ENCODE results near the gene UBE3B.

Gene UBE3B

GRCh38 chr12:109527489-109528123 lies 50.2 kb downstream of the UBE3B start:
- Histone ChIP-seq H3K27me3 (no peaks in the 10 kb centered on the region), H3K36me3 (peaks cover 96% of the 10 kb centered on the region), H3K27ac (no peak overlapping the region), H3K9me3 (no peaks in the 10 kb centered on the region), H3K4me1 (ENCODE audit: control insufficient read depth in 1 of 2, insufficient read depth in 1 of 2, low read depth in 1 of 2, low read length in 1 of 2) (no peaks in the 10 kb centered on the region), H3K4me3 (ENCODE audit: low read depth in 1 of 2, low read length in 1 of 2) (no peak overlapping the region)
- TF ChIP-seq CTCF (IDR thresholded peaks at IDR 0.05) = no peak

DNA sequence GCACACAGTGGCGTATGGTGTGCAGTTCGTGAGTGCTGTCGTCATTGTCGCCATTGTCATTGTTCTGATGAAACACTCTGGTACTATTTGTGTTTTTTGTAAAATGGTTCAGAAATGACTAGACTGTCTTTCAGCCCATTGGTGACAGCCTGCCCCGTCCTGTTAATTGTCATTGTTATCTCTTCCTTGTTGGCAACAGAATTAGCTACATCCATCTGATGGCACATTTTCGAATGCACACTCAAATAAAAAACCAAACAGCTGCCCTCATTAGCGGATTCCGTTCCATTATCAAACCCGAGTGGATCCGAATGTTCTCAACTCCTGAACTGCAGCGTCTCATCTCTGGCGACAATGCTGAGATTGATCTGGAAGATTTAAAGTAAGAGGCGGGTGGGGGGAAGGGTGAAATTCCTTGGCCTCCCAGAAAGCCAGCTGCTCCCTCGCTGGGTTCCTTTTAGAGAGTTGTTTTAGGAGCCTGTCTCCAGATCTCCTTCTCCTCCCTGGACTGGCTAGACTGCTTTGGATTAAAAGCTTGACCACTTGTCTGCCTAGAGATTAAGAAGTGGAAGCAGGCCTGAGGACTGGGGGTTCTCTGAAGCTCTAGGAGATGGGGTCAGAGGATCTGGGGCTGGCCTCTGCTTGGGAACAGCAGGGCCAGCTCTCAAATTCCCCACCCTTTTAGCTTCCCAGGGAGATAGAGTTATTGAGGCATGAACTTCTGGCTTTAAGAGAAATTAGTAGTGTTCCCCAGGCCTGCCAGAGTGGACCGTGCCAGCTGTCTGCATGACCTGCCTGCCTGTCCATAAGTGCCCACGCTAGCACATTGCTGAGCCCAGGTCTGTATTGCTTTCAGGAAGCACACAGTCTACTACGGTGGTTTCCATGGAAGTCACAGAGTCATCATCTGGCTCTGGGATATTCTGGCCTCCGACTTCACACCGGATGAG lies 52.5 kb downstream of the UBE3B start:
- peaks cover 96% of the 10 kb centered on the region for H3K36me3 ChIP-seq

DNA sequence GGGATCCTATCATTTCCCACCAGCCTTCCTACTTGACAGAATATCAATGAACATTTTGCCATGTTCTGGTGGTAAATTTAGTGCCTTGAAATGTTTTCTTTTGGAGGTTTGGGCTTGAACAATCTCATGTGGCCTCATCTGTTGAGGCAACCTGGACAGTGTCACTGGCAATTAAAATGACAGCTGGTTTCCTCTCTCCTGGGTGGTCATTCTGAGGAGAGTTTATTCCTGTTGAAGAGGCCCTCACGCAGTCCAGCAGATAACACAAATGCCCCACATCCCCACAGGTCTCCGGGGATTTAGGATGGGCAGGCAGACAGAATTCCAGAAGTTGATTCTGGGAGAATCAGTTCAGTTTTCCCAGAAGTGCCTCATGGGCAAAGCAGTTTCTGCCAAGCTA lies 54.0 kb downstream of the UBE3B start:
- no peaks in the 10 kb centered on the region for H3K27me3 ChIP-seq
- no peak for TF ChIP-seq CTCF (IDR thresholded peaks at IDR 0.05)
- peaks cover 98% of the 10 kb centered on the region for H3K36me3 ChIP-seq

More for the DNA sequence above, 52.5 kb downstream of the UBE3B start:
- H3K27me3 ChIP-seq = no peaks in the 10 kb centered on the region
- H3K4me3 ChIP-seq (ENCODE audit: low read depth in 1 of 2, low read length in 1 of 2) = no peak overlapping the region
- no peak overlapping the region for H3K27ac ChIP-seq
- no peak for TF ChIP-seq CTCF (IDR thresholded peaks at IDR 0.05)
- no peaks in the 10 kb centered on the region for H3K4me1 ChIP-seq (ENCODE audit: control insufficient read depth in 1 of 2, insufficient read depth in 1 of 2, low read depth in 1 of 2, low read length in 1 of 2)
- no peaks in the 10 kb centered on the region for H3K9me3 ChIP-seq

DNA sequence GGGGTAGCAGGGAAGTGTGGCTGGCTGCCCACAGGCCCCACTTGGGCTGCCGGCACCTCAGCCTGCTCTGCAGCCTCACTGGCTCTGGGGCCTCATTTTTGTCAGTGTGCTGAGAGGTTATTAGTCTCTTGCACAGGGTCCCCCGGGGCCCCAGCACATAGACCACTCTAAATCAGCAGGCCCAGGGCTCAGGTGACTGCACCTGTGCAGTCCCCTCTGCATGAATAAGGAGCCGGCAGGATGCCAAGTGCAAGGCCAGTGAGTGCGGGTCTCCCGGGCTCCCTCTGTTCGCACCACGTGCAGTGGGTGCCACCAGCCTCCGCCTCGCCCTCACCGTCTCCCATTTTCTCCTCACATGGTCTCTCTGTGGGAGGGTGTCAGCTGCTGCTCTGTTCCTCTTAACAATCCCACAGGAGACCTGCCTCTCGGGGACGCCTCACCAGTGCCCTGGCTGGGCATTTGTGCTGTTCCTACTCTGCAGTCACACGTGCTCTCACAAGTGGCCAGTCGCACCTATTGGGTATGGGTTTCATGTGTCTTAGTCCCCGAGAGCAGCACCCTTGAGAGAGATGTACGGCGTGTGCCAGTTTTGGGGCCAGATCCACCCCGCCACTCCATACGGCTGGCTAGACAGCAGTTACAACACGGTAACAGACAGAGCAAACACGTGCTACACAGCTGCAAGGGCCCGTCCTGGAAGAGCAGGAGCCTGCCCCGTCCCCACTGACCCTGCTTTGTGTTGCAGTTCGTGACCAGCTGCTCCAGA lies 55.5 kb downstream of the UBE3B start:
- no peaks in the 10 kb centered on the region for H3K9me3 ChIP-seq
- no peak for TF ChIP-seq CTCF (IDR thresholded peaks at IDR 0.05)
- H3K4me3 ChIP-seq (ENCODE audit: low read depth in 1 of 2, low read length in 1 of 2) = no peak overlapping the region
- H3K27ac ChIP-seq = no peak overlapping the region
- H3K36me3 ChIP-seq = peaks cover 86% of the 10 kb centered on the region
- no peaks in the 10 kb centered on the region for H3K27me3 ChIP-seq
- no peaks in the 10 kb centered on the region for H3K4me1 ChIP-seq (ENCODE audit: control insufficient read depth in 1 of 2, insufficient read depth in 1 of 2, low read depth in 1 of 2, low read length in 1 of 2)

More for the DNA sequence above, 54.0 kb downstream of the UBE3B start:
- Histone ChIP-seq H3K4me3 (ENCODE audit: low read depth in 1 of 2, low read length in 1 of 2) (no peak overlapping the region), H3K27ac (no peak overlapping the region), H3K4me1 (ENCODE audit: control insufficient read depth in 1 of 2, insufficient read depth in 1 of 2, low read depth in 1 of 2, low read length in 1 of 2) (no peaks in the 10 kb centered on the region), H3K9me3 (no peaks in the 10 kb centered on the region)

DNA sequence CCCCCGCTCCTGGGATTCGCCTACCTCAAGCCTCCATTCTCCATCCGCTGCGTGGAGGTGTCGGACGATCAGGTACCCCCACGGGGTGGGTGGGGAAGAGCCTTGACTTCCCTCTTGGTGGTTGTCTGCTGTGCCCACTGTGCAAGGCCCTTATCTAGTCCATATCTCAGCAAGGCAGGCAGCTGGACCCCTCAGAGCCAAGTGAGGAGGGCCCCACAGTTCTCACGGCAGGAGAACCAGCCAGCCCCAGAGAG lies 56.0 kb downstream of the UBE3B start:
- no peak overlapping the region for H3K4me3 ChIP-seq (ENCODE audit: low read depth in 1 of 2, low read length in 1 of 2)
- no peaks in the 10 kb centered on the region for H3K9me3 ChIP-seq
- H3K36me3 ChIP-seq = peaks cover 81% of the 10 kb centered on the region
- no peak for TF ChIP-seq CTCF (IDR thresholded peaks at IDR 0.05)
- no peaks in the 10 kb centered on the region for H3K4me1 ChIP-seq (ENCODE audit: control insufficient read depth in 1 of 2, insufficient read depth in 1 of 2, low read depth in 1 of 2, low read length in 1 of 2)
- no peaks in the 10 kb centered on the region for H3K27me3 ChIP-seq
- no peak overlapping the region for H3K27ac ChIP-seq

Measured in neutrophil (primary cell).